Spleen (tissue), 7 donors: ENCODE data around the gene PSMB9.

Experiments used
- CTCF ChIP-seq, 11 experiments: fragments of 200-600 bp in 7 of 11; fragments of 450-650 bp in 4 of 11; sonication (generic) in 4 of 11; IDR thresholded peaks in 8 of 11; conservative IDR thresholded peaks in 3 of 11; 1 replicate in 7 of 11; 2 replicates in 4 of 11; pipeline versions ENCODE4 v1.4.0 to v1.8.0; 2016 to 2021; ENCODE audit warnings: antibody characterized with exemption in 11 of 11, inconsistent platforms in 4 of 11, mild to moderate bottlenecking in 1 of 11
- POLR2A ChIP-seq, 3 donors: fragments of 450-650 bp; IDR thresholded peaks; one replicate each; pipeline ENCODE4 v1.5.1; 2017; ENCODE audit warnings: antibody characterized with exemption in 3 of 3, mild to moderate bottlenecking in 1 of 3
- donor health status: DM: no; HTN: no; CAD: no; lungs with moderate emphysema.
- donor health status: DM: no; HTN: no; CAD: no.
- donor health status: DM: no; HTN: no; CAD: no.

- TF ChIP-seq CTCF (IDR thresholded peaks at IDR 0.05 in 8 of 11, conservative IDR thresholded peaks at IDR 0.05 in 3 of 11) (no peak), POLR2A (IDR thresholded peaks at IDR 0.05) (no peak)
Observed at GRCh38 chr6:32807020-32807580, 46.9 kb upstream of the PSMB9 start.
